Suprapubic skin (tissue), 4 donors: Measurements from ENCODE around the gene NCF4. TPM values are rescaled to one million over a fixed set of nuclear protein-coding genes. Genes with fewer than 3 reads are reported as not detected.

ENCODE experiments used
- DNase-seq, 2 donors: peaks; one replicate each; pipeline ENCODE4 v3.0.0-alpha.2; 2019; ENCODE audit warnings: low spot score in 2 of 2
- H3K27ac ChIP-seq: fragments of 200-600 bp; sonication (generic); one replicate; pipeline ENCODE4 v1.5.1; 2019
- H3K27me3 ChIP-seq: fragments of 200-600 bp; sonication (generic); one replicate; pipeline ENCODE4 v1.5.1; 2019
- H3K36me3 ChIP-seq: fragments of 200-600 bp; sonication (generic); one replicate; pipeline ENCODE4 v1.5.1; 2019
- H3K4me1 ChIP-seq: fragments of 200-600 bp; sonication (generic); one replicate; pipeline ENCODE4 v1.5.1; 2019
- H3K4me3 ChIP-seq: fragments of 200-600 bp; sonication (generic); one replicate; pipeline ENCODE4 v1.5.1; 2019; ENCODE audit warnings: mild to moderate bottlenecking
- H3K9me3 ChIP-seq: fragments of 200-600 bp; sonication (generic); one replicate; pipeline ENCODE4 v1.5.1; 2019
- CTCF ChIP-seq, 2 donors: fragments of 200-600 bp in 1 of 2; fragments of 450-650 bp in 1 of 2; sonication (generic) in 1 of 2; IDR thresholded peaks; one replicate each; pipeline ENCODE4 v1.5.1; 2016 to 2019; ENCODE audit warnings: antibody characterized with exemption in 2 of 2, mild to moderate bottlenecking in 1 of 2, moderate library complexity in 1 of 2
- EP300 ChIP-seq: sonication (generic); formaldehyde crosslinking; IDR thresholded peaks from one replicate; pipeline ENCODE4 v1.6.1; 2017; ENCODE audit warnings: antibody characterized with exemption
- POLR2A ChIP-seq, 2 donors: fragments of 450-650 bp; IDR thresholded peaks; one replicate each; pipeline ENCODE4 v1.6.1; 2017; ENCODE audit warnings: antibody characterized with exemption in 2 of 2, mild to moderate bottlenecking in 2 of 2, moderate library complexity in 2 of 2
- POLR2AphosphoS5 ChIP-seq, 3 donors: sonication (generic); formaldehyde crosslinking; IDR thresholded peaks; one replicate each; pipeline ENCODE4 v1.6.1; 2017; ENCODE audit warnings: antibody characterized with exemption in 3 of 3
- WGBS: methylation state at CpG from one replicate; pipeline ENCODE4 v1.1.5; 2018; 5-methylcytosine and 5-hydroxymethylcytosine counted together
- total RNA-seq, 4 donors: library from RNA; depleted of rRNA; stranded (reverse); fragments of >200 nt; gene quantifications; one replicate each; pipeline ENCODE4 v1.1.0, GENCODE V29; 2016

The NCF4 gene
- total RNA-seq, 4 donors from 2014 or later: 1.1 to 4.5 (median 3.1) TPM

GRCh38 chr22:36872084-36872483, 11.3 kb downstream of the NCF4 start:
- Histone ChIP-seq H3K27me3 (peaks cover 14% of the 10 kb centered on the region), H3K36me3 (no peaks in the 10 kb centered on the region), H3K4me3 (no peak overlapping the region), H3K27ac (no peak overlapping the region), H3K9me3 (no peaks in the 10 kb centered on the region), H3K4me1 (peaks cover 29% of the 10 kb centered on the region)
- TF ChIP-seq CTCF (IDR thresholded peaks at IDR 0.05) (no peak), POLR2AphosphoS5 (IDR thresholded peaks at IDR 0.05) (no peak)
- no peak for DNase-seq
- WGBS: 93% methylated on average over 3 of the region's 3 CpGs

- H3K27me3 ChIP-seq: peaks cover 19% of the 10 kb centered on the region
- H3K36me3 ChIP-seq: no peaks in the 10 kb centered on the region
- H3K4me1 ChIP-seq: peaks cover 29% of the 10 kb centered on the region
- no peak for DNase-seq
- H3K9me3 ChIP-seq: no peaks in the 10 kb centered on the region
- 87% methylated on average over 2 of the region's 2 CpGs for WGBS
- peak overlapping the region; percentile 47 for H3K27ac ChIP-seq
- H3K4me3 ChIP-seq: no peak overlapping the region
- TF ChIP-seq POLR2AphosphoS5 (IDR thresholded peaks at IDR 0.05) (no peak), EP300 (no peak), POLR2A (IDR thresholded peaks at IDR 0.05) (no peak), CTCF (IDR thresholded peaks at IDR 0.05) (no peak)
Measured at GRCh38 chr22:36872866-36873498, 12.2 kb downstream of the NCF4 start.

GRCh38 chr22:36873614-36874308, 13.0 kb downstream of the NCF4 start:
- H3K36me3 ChIP-seq: no peaks in the 10 kb centered on the region
- no peak for DNase-seq
- H3K4me3 ChIP-seq: no peak overlapping the region
- peaks cover 29% of the 10 kb centered on the region for H3K4me1 ChIP-seq
- no peaks in the 10 kb centered on the region for H3K9me3 ChIP-seq
- H3K27ac ChIP-seq: peak overlapping the region; percentile 47
- TF ChIP-seq EP300 (no peak), CTCF (IDR thresholded peaks at IDR 0.05) (peak; percentile 27 to 43)
- H3K27me3 ChIP-seq: peaks cover 26% of the 10 kb centered on the region
- 32% methylated on average over 6 of the region's 6 CpGs for WGBS

DNA sequence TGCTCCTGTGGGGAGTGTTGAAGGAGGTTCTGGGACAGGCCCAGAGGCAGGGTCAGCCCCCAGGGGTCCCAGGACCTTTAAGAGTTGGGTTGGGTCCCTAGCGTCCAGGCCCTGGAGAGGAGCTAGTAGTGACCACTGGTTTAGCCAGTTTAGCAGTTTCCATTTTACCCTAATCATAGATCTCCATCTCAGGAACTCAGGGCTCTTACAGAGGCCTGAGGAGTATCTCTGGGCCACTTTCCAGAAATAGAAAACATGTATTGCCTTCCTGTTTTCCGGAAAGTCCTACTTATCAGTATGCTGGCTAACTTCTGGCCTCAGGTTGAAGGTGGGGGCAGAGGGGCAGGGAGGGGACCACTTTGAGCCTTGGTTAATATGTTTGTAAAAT, 13.5 kb downstream of the NCF4 start:
- Histone ChIP-seq H3K36me3 (no peaks in the 10 kb centered on the region), H3K9me3 (no peaks in the 10 kb centered on the region), H3K4me1 (peaks cover 29% of the 10 kb centered on the region), H3K27ac (peak overlapping the region; percentile 47), H3K27me3 (peaks cover 27% of the 10 kb centered on the region), H3K4me3 (no peak overlapping the region)
- 64% methylated on average over 2 of the region's 2 CpGs for WGBS
- DNase-seq: no peak
- TF ChIP-seq POLR2AphosphoS5 (IDR thresholded peaks at IDR 0.05) (no peak), EP300 (no peak), CTCF (IDR thresholded peaks at IDR 0.05) (no peak), POLR2A (IDR thresholded peaks at IDR 0.05) (no peak)

GRCh38 chr22:36874736-36875135, 13.9 kb downstream of the NCF4 start:
- 90% methylated on average over 8 of the region's 9 CpGs for WGBS
- no peak for TF ChIP-seq EP300
- no peak for TF ChIP-seq CTCF (IDR thresholded peaks at IDR 0.05)

More at GRCh38 chr22:36874736-36875135, 13.9 kb downstream of the NCF4 start:
- Histone ChIP-seq H3K27me3 (peaks cover 30% of the 10 kb centered on the region), H3K27ac (peak overlapping the region; percentile 47), H3K4me3 (no peak overlapping the region), H3K4me1 (peaks cover 28% of the 10 kb centered on the region), H3K36me3 (no peaks in the 10 kb centered on the region), H3K9me3 (no peaks in the 10 kb centered on the region)
- DNase-seq: no peak
